K562 (cell line): ENCODE measurements around the gene TFRC. TPM values are rescaled to one million over a fixed set of nuclear protein-coding genes. Genes with fewer than 3 reads are reported as not detected.

Experiments
- CREM ChIP-seq: IDR thresholded peaks from 2 replicates; pipeline ENCODE4 v1.6.1; 2014; ENCODE audit warnings: antibody characterized with exemption, low read depth
- CSDE1 ChIP-seq, 2 experiments: fragments of 450-650 bp; IDR thresholded peaks; 2 replicates each; pipeline ENCODE4 v1.6.1; 2016; ENCODE audit warnings: mild to moderate bottlenecking in 1 of 2
- CTCF ChIP-seq, 3 experiments: IDR thresholded peaks in 2 of 3; conservative IDR thresholded peaks in 1 of 3; 2 replicates each; pipeline ENCODE4 v1.5.1; 2011 to 2012; ENCODE audit warnings: low read length in 3 of 3, mild to moderate bottlenecking in 3 of 3, control low read depth in 2 of 3, improper control_type of control experiment in 1 of 3, inconsistent platforms in 1 of 3, low read depth in 1 of 3, mixed read lengths in 1 of 3, moderate library complexity in 1 of 3; ENCODE audit not compliant: insufficient read depth in 2 of 3
- ELF2 ChIP-seq: fragments of 250-450 bp; sonication (Bioruptor Pico); IDR thresholded peaks from 2 replicates; pipeline ENCODE4 v1.5.0; 2021; ENCODE audit warnings: mild to moderate bottlenecking
- GATA2 ChIP-seq: sonication (generic); formaldehyde crosslinking; IDR thresholded peaks from 2 replicates; pipeline ENCODE4 v1.4.0; 2020; ENCODE audit warnings: mild to moderate bottlenecking, missing genetic modification reagents
- GATAD2A ChIP-seq: fragments of 450-650 bp; IDR thresholded peaks from 2 replicates; pipeline ENCODE4 v1.6.1; 2017
- JUND ChIP-seq, 2 experiments: IDR thresholded peaks; 2 replicates in 1 of 2; 3 replicates in 1 of 2; pipeline ENCODE4 v1.6.1; 2011; ENCODE audit warnings: borderline replicate concordance in 2 of 2, low read depth in 2 of 2, low read length in 2 of 2, improper control_type of control experiment in 1 of 2, missing biosample characterization in 1 of 2, missing genetic modification characterization in 1 of 2, missing genetic modification reagents in 1 of 2
- L3MBTL2 ChIP-seq: fragments of 450-650 bp; IDR thresholded peaks from 2 replicates; pipeline ENCODE4 v1.6.1; 2016; ENCODE audit warnings: mild to moderate bottlenecking, moderate library complexity
- LEF1 ChIP-seq: fragments of 450-650 bp; IDR thresholded peaks from 2 replicates; pipeline ENCODE4 v1.6.1; 2016; ENCODE audit warnings: mild to moderate bottlenecking
- MYC ChIP-seq, 2 experiments: fragments of 250-450 bp in 1 of 2; sonication (Bioruptor Pico) in 1 of 2; IDR thresholded peaks; 2 replicates each; pipeline versions ENCODE4 v1.5.1 to v1.6.1; 2012 to 2021; ENCODE audit warnings: low read depth in 2 of 2, borderline replicate concordance in 1 of 2, improper control_type of control experiment in 1 of 2, low read length in 1 of 2, mild to moderate bottlenecking in 1 of 2, moderate library complexity in 1 of 2
- OTX1 ChIP-seq: fragments of 450-650 bp; formaldehyde crosslinking; IDR thresholded peaks from 2 replicates; pipeline ENCODE4 v1.4.0; 2022; ENCODE audit warnings: mild to moderate bottlenecking
- THAP7 ChIP-seq: fragments of 250-450 bp; sonication (Bioruptor Pico); IDR thresholded peaks from 2 replicates; pipeline ENCODE4 v1.5.0; 2021
- TSHZ1 ChIP-seq: fragments of 250-450 bp; sonication (Bioruptor Pico); IDR thresholded peaks from 2 replicates; pipeline ENCODE4 v1.4.0; 2020; ENCODE audit warnings: mild to moderate bottlenecking, moderate library complexity
- ZEB2 ChIP-seq: fragments of 450-650 bp; IDR thresholded peaks from 2 replicates; pipeline ENCODE4 v1.6.1; 2016
- ZNF609 ChIP-seq: sonication (generic); formaldehyde crosslinking; IDR thresholded peaks from 2 replicates; pipeline ENCODE4 v1.8.1; 2023; ENCODE audit warnings: missing genetic modification reagents, mild to moderate bottlenecking, borderline replicate concordance
- ZNF780A ChIP-seq: fragments of 250-450 bp; sonication (Bioruptor Pico); IDR thresholded peaks from 2 replicates; pipeline ENCODE4 v1.5.0; 2021; ENCODE audit warnings: mild to moderate bottlenecking
- polyA plus RNA-seq, 8 experiments: library from polyadenylated mRNA; depleted of rRNA in 4 of 8; stranded (reverse) in 5 of 8; unstranded in 3 of 8; fragments of >200 nt; fragmentation: Nextera tagmentation in 2 of 8; fragmentation: Illumina TruSeq in 1 of 8; extraction: Ambion mirVana in 2 of 8; extraction: Trizol in 1 of 8; gene quantifications; 2 replicates each; pipeline versions ENCODE4 v1.2.1 to v1.2.3, GENCODE V29; 2011 to 2014; ENCODE audit warnings: inconsistent platforms in 1 of 8, missing spikeins in 1 of 8
- total RNA-seq, 7 experiments: library from RNA; depleted of rRNA in 6 of 7; stranded (reverse); fragments of >200 nt in 6 of 7; fragmentation: Illumina TruSeq in 2 of 7; extraction: Trizol in 2 of 7; gene quantifications; 2 replicates each; pipeline versions ENCODE4 v1.2.1 to v1.2.3, GENCODE V29; 2011 to 2021; ENCODE audit warnings: low replicate concordance in 1 of 7

The TFRC gene
- total and polyA plus RNA-seq, 9 of the 15 experiments (the other 6 are each of a cell fraction or from before 2014, with no cell fraction given): 149 to 679 (median 332) TPM

- TF ChIP-seq CTCF (IDR thresholded peaks at IDR 0.05 in 2 of 3, conservative IDR thresholded peaks at IDR 0.05 in 1 of 3; ENCODE audit: insufficient read depth in 2 of 3, low read depth in 1 of 3, low read length in 3 of 3) (peak in 2 of 3 experiments; percentile 15 to 49; a peak in 2 of 6 replicates), CSDE1 (IDR thresholded peaks at IDR 0.05) (no peak), ZEB2 (peak; percentile 94), GATA2 (CRISPR knock-in tag) (peak; percentile 78), CREM (peak; percentile 55), GATAD2A (peak; percentile 57), ZNF609 (CRISPR knock-in tag) (peak; percentile 75; the same call in 1 of the 2 replicates), LEF1 (peak; percentile 92), OTX1 (CRISPR knock-in tag) (0 out of 2 replicates have a peak, but pooled peaks have one; percentile 12), THAP7 (CRISPR knock-in tag) (0 out of 2 replicates have a peak, but pooled peaks have one; percentile 26), TSHZ1 (CRISPR knock-in tag) (0 out of 2 replicates have a peak, but pooled peaks have one; percentile 22), MYC (IDR thresholded peaks at IDR 0.05; ENCODE audit: low read depth, low read length) (0 out of 2 replicates have a peak, but pooled peaks have one; percentile 14), MYC (CRISPR knock-in tag; IDR thresholded peaks at IDR 0.05; ENCODE audit: borderline replicate concordance, low read depth) (no peak), ZNF780A (CRISPR knock-in tag) (no peak), ELF2 (CRISPR knock-in tag) (no peak), L3MBTL2 (peak; percentile 88), JUND (IDR thresholded peaks at IDR 0.05; ENCODE audit: borderline replicate concordance, low read depth, low read length) (peak; percentile 54; the same call in 1 of the 2 replicates), JUND (tag; IDR thresholded peaks at IDR 0.05; ENCODE audit: borderline replicate concordance, low read depth, low read length) (no peak; the same call in 2 of the 3 replicates)
Observed at GRCh38 chr3:196127308-196128040, 45.6 kb upstream of the TFRC start (continued).
